ENCODE data around the gene SEMA5B. TPM values are rescaled to one million over a fixed set of nuclear protein-coding genes. Genes with fewer than 3 reads are reported as not detected.

SEMA5B gene
- total RNA-seq, 1 experiment from 2014 or later, result 9.4 TPM

DNA sequence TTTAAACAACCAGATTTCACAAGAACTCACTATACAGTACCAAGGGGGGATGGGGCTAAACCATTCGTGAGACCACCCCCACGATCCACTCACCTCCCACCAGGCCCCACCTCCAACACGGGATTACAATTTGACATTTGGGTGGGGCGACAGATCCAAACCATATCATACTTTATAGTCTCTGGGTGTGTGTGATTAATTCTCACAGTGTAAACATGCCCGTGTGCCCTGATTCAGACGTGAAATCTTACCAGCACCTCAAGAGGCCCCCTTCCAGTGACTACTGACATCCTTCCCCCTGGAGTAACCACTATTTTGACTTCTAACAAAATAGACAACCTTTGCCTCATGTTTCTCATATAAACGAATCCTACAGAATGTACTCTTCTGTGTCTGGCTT lies 34.3 kb upstream of the SEMA5B start:
- H3K9ac ChIP-seq (ENCODE audit: extremely low read depth, insufficient read length, low read length), result no peak overlapping the region
- no peak overlapping the region for H2BK120ac ChIP-seq (ENCODE audit: low read depth, low read length, poor library complexity, severe bottlenecking)
- H3K18ac ChIP-seq (ENCODE audit: insufficient read length, low read depth, low read length), result no peak overlapping the region
- peaks cover 44% of the 10 kb centered on the region for H3K27me3 Mint-ChIP-seq (ENCODE audit: low read depth)
- no peak overlapping the region for H3K4me3 Mint-ChIP-seq
- no peak overlapping the region for H3K23ac ChIP-seq (ENCODE audit: insufficient read length, low read depth, low read length)
- H3K27ac ChIP-seq (ENCODE audit: insufficient read length, low read depth, low read length), result no peak overlapping the region
- no peak overlapping the region for H4K91ac ChIP-seq (ENCODE audit: insufficient read length, low read depth, low read length)
- H3K4me2 ChIP-seq (ENCODE audit: insufficient read depth, insufficient read length, low read length), result no peak overlapping the region
- no peak overlapping the region for H3K14ac ChIP-seq (ENCODE audit: insufficient read depth, low read length)
- H2BK5ac ChIP-seq (ENCODE audit: insufficient read length, low read length), result no peak overlapping the region
- peaks cover 10 to 13% of the 10 kb centered on the region in 2 experiments for H3K4me1 Mint-ChIP-seq
- no peaks in the 10 kb centered on the region for H3K79me1 ChIP-seq (ENCODE audit: insufficient read depth, low read depth, low read length, poor library complexity, severe bottlenecking)
- H4K8ac ChIP-seq (replicated peaks; ENCODE audit: insufficient read length, low read depth, low read length), result no peak overlapping the region
- H3K27me3 ChIP-seq (ENCODE audit: insufficient read depth, low read length), result no peaks in the 10 kb centered on the region; the same call in 1 of the 2 replicates
- H4K20me1 ChIP-seq (ENCODE audit: control insufficient read depth, insufficient read depth, insufficient read length), result no peaks in the 10 kb centered on the region
- no peak overlapping the region for H2BK15ac ChIP-seq (ENCODE audit: low read depth, low read length)
- peaks cover 6 to 9% of the 10 kb centered on the region in 2 experiments; a peak in 3 of 5 replicates for H3K9me3 Mint-ChIP-seq
- no peak overlapping the region for H3K4ac ChIP-seq (ENCODE audit: low read depth, low read length)
- H3K27ac Mint-ChIP-seq, result no peak overlapping the region
- H2BK12ac ChIP-seq (ENCODE audit: insufficient read length, low read depth, low read length), result no peak overlapping the region
- H2AFZ ChIP-seq (ENCODE audit: low read length), result no peak overlapping the region
- 0 out of 2 replicates have a peak, but pooled peaks cover 2% of the 10 kb centered on the region for H3K4me1 ChIP-seq (ENCODE audit: insufficient read depth, low read length)
- H3K23me2 ChIP-seq (ENCODE audit: insufficient read length, low read depth, low read length, poor library complexity, severe bottlenecking), result no peaks in the 10 kb centered on the region
- no peak overlapping the region for H2BK20ac ChIP-seq (ENCODE audit: low read depth, low read length, poor library complexity, severe bottlenecking)
- H3K79me2 ChIP-seq (ENCODE audit: insufficient read depth, low read length), result no peaks in the 10 kb centered on the region
- TF ChIP-seq, protein P1, sequence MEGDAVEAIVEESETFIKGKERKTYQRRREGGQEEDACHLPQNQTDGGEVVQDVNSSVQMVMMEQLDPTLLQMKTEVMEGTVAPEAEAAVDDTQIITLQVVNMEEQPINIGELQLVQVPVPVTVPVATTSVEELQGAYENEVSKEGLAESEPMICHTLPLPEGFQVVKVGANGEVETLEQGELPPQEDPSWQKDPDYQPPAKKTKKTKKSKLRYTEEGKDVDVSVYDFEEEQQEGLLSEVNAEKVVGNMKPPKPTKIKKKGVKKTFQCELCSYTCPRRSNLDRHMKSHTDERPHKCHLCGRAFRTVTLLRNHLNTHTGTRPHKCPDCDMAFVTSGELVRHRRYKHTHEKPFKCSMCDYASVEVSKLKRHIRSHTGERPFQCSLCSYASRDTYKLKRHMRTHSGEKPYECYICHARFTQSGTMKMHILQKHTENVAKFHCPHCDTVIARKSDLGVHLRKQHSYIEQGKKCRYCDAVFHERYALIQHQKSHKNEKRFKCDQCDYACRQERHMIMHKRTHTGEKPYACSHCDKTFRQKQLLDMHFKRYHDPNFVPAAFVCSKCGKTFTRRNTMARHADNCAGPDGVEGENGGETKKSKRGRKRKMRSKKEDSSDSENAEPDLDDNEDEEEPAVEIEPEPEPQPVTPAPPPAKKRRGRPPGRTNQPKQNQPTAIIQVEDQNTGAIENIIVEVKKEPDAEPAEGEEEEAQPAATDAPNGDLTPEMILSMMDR (conservative IDR thresholded peaks at IDR 0.05), result no peak
- H3K36me3 Mint-ChIP-seq (ENCODE audit: insufficient read depth in 1 of 3, low read depth in 3 of 3), result no peaks in the 10 kb centered on the region; a peak in 1 of 7 replicates
- no peaks in the 10 kb centered on the region for H3K9me3 ChIP-seq (ENCODE audit: control insufficient read depth, low read depth, low read length)
- H2AK5ac ChIP-seq (ENCODE audit: insufficient read length, low read length), result no peak overlapping the region
- H3K56ac ChIP-seq (ENCODE audit: insufficient read length, low read depth, low read length), result no peak overlapping the region
- no peak overlapping the region for H3T11ph ChIP-seq (ENCODE audit: low read length)
- WGBS (ENCODE audit: extremely low coverage, insufficient read length, low lambda C conversion rate), result no CpG with 5 or more reads among the region's 7 CpGs
- no peak for DNase-seq
- H4K5ac ChIP-seq (ENCODE audit: insufficient read length, low read depth, low read length), result no peak overlapping the region

All from H9 (cell line).